AG04449 (cell line): ENCODE measurements around the gene FBXO15.

Source experiments
- CTCF ChIA-PET: fragments of 350-600 bp; formaldehyde crosslinking; extraction: SDS; loops from one replicate; lab custom pipeline; 2021; ENCODE audit warnings: antibody characterized with exemption; lab: Yijun Ruan, JAX
- POLR2A ChIA-PET: fragments of 400-600, 350-600 bp; formaldehyde crosslinking; extraction: SDS; loops from one replicate; lab custom pipeline; 2020; ENCODE audit warnings: antibody characterized with exemption, inconsistent platforms; lab: Yijun Ruan, JAX
- DNase-seq: peaks from one replicate; pipeline ENCODE4 v3.0.0-alpha.2; 2010; ENCODE audit warnings: low read depth, low spot score
- H3K4me3 ChIP-seq: 2 replicates; pipeline ENCODE4 v1.5.1; 2011; ENCODE audit warnings: low read depth, mild to moderate bottlenecking, control low read depth, low read length
- CTCF ChIP-seq: IDR thresholded peaks from one replicate; pipeline ENCODE4 v1.5.1; 2011; ENCODE audit warnings: mild to moderate bottlenecking, moderate library complexity, low read length, control low read depth, inconsistent platforms; ENCODE audit not compliant: insufficient read depth; ENCODE audit errors: missing control alignments

The FBXO15 gene

GRCh38 chr18:74186661-74187060 is 39.0 kb upstream of the FBXO15 start:
- no peak for DNase-seq
- POLR2A ChIA-PET: no interaction called here
- H3K4me3 ChIP-seq: no peak overlapping the region
- CTCF ChIA-PET: no interaction called here
- no peak for TF ChIP-seq CTCF

GRCh38 chr18:74185860-74186259 is 38.2 kb upstream of the FBXO15 start:
- TF ChIP-seq CTCF: no peak
- no peak overlapping the region for H3K4me3 ChIP-seq
- POLR2A ChIA-PET: no interaction called here
- no peak for DNase-seq
- CTCF ChIA-PET: interaction anchor here (0.7 kb wide), 1 partner anchor 30 kb away, joined by 3 read pairs; no protein-coding TSS in a partner anchor

GRCh38 chr18:74184875-74185274 is 37.2 kb upstream of the FBXO15 start:
- CTCF ChIA-PET: interaction anchor here (0.7 to 1.6 kb wide), 2 partner anchors 8 to 31 kb away, joined by 3 to 5 read pairs; no protein-coding TSS in a partner anchor
- POLR2A ChIA-PET: no interaction called here
- TF ChIP-seq CTCF: no peak
- no peak overlapping the region for H3K4me3 ChIP-seq
- DNase-seq: no peak

GRCh38 chr18:74183130-74183529 is 35.5 kb upstream of the FBXO15 start:
- ChIA-PET POLR2A (no interaction called here), CTCF (interaction anchor here (1.6 kb wide), 1 partner anchor 10 kb away, joined by 5 read pairs; no protein-coding TSS in a partner anchor)
- TF ChIP-seq CTCF: no peak
- H3K4me3 ChIP-seq: no peak overlapping the region
- DNase-seq: no peak

- TF ChIP-seq CTCF: no peak
- no peak for DNase-seq
- POLR2A ChIA-PET: no interaction called here
- H3K4me3 ChIP-seq: no peak overlapping the region
- CTCF ChIA-PET: no interaction called here
Observed at GRCh38 chr18:74182335-74182734, 34.7 kb upstream of the FBXO15 start.

- no peak for DNase-seq
- CTCF ChIA-PET: no interaction called here
- POLR2A ChIA-PET: no interaction called here
- no peak for TF ChIP-seq CTCF
- H3K4me3 ChIP-seq: no peak overlapping the region
Observed at GRCh38 chr18:74179623-74180199, 32.1 kb upstream of the FBXO15 start.
